Ishikawa (cell line): ENCODE data around the gene UACA.

ENCODE experiments used
- CEBPB ChIP-seq: IDR thresholded peaks from 2 replicates; pipeline ENCODE4 v1.6.1; 2012
- CREB1 ChIP-seq: IDR thresholded peaks from 2 replicates; pipeline ENCODE4 v1.6.1; 2012; ENCODE audit warnings: low read depth
- EP300 ChIP-seq: IDR thresholded peaks from 2 replicates; pipeline ENCODE4 v1.6.1; 2012; ENCODE audit warnings: borderline replicate concordance
- MAX ChIP-seq: IDR thresholded peaks from 2 replicates; pipeline ENCODE4 v1.6.1; 2012
- RAD21 ChIP-seq: IDR thresholded peaks from 2 replicates; pipeline ENCODE4 v1.6.1; 2012; ENCODE audit warnings: low read depth
- REST ChIP-seq: IDR thresholded peaks from 2 replicates; pipeline ENCODE4 v1.6.1; 2012; ENCODE audit warnings: low read depth, mild to moderate bottlenecking
- TAF1 ChIP-seq: IDR thresholded peaks from 2 replicates; pipeline ENCODE4 v1.6.1; 2012; ENCODE audit warnings: low read depth, mild to moderate bottlenecking
- TCF12 ChIP-seq: IDR thresholded peaks from 2 replicates; pipeline ENCODE4 v1.6.1; 2012; ENCODE audit warnings: low read depth
- TEAD4 ChIP-seq: IDR thresholded peaks from 2 replicates; pipeline ENCODE4 v1.6.1; 2012
- ZBTB7A ChIP-seq: IDR thresholded peaks from 2 replicates; pipeline ENCODE4 v1.6.1; 2012; ENCODE audit warnings: low read depth

- TF ChIP-seq REST (no peak), EP300 (no peak), TAF1 (no peak), TCF12 (no peak), CEBPB (no peak), RAD21 (no peak), MAX (no peak), CREB1 (no peak), TEAD4 (no peak), ZBTB7A (no peak)
Measured at GRCh38 chr15:70772402-70772801, 9.0 kb upstream of the UACA start.
